Right kidney (tissue), 9 donors: Measurements from ENCODE around the gene ZNF560.
"Not testable (repeated sequence)": the region's sequence is repeated elsewhere in the genome, so short reads cannot be mapped to it uniquely, and the experiment has no call there.

Experiments used
- DNase-seq: peaks from one replicate; pipeline ENCODE4 v3.0.0-alpha.2; 2016
- long read RNA-seq, 8 donors: transcript quantifications; one replicate each; lab custom pipeline, GENCODE V29; 2026

The ZNF560 gene
- long read RNA-seq, donor 1 = 0 reads
- long read RNA-seq, donor 2 = 0 reads
- long read RNA-seq, donor 3 = 0 reads
- long read RNA-seq, donor 4 = 0 reads
- long read RNA-seq, donor 5, partial matches to known transcripts = 0 of 1 reads
- long read RNA-seq, donor 5, other reads (novel, unspliced or antisense) = 0 of 1 reads
- long read RNA-seq, donor 6 = 0 reads
- long read RNA-seq, donor 7 = 0 reads
- long read RNA-seq, donor 8 = 0 reads

- peak; percentile 24 for DNase-seq
Measured at GRCh38 chr19:9498183-9498902, at the start of gene ZNF560. Gene ZNF560, minus strand, starts transcription at chr19:9498616. Its CDS starts 23,303 bp downstream, at chr19:9475313.

GRCh38 chr19:9547870-9548269, 49.5 kb upstream of the ZNF560 start:
- no peak for DNase-seq

- DNase-seq = not testable (repeated sequence)
Measured at GRCh38 chr19:9541281-9541680, 42.9 kb upstream of the ZNF560 start.

GRCh38 chr19:9539921-9540320, 41.5 kb upstream of the ZNF560 start:
- DNase-seq = not testable (repeated sequence)

- DNase-seq = not testable (repeated sequence)
Measured at GRCh38 chr19:9539201-9539600, 40.8 kb upstream of the ZNF560 start.

GRCh38 chr19:9538183-9539058, 40.0 kb upstream of the ZNF560 start, which contains the start of gene ZNF426:
Gene ZNF426, minus strand, starts transcription at chr19:9538645. Its CDS starts 2,413 bp downstream, at chr19:9536232.
- DNase-seq = peak; percentile 96

GRCh38 chr19:9535934-9536333, 37.5 kb upstream of the ZNF560 start:
- DNase-seq = no peak

GRCh38 chr19:9531933-9532332, 33.5 kb upstream of the ZNF560 start:
- DNase-seq = no peak

GRCh38 chr19:9528757-9529336, 30.4 kb upstream of the ZNF560 start:
- DNase-seq = no peak

GRCh38 chr19:9523885-9524474, 25.6 kb upstream of the ZNF560 start:
- no peak for DNase-seq

GRCh38 chr19:9507285-9507684, 8.9 kb upstream of the ZNF560 start:
- DNase-seq = no peak

GRCh38 chr19:9500796-9501195, 2.4 kb upstream of the ZNF560 start:
- DNase-seq = no peak

GRCh38 chr19:9494096-9494495, 4.3 kb downstream of the ZNF560 start:
- DNase-seq = no peak

- no peak for DNase-seq
Measured at GRCh38 chr19:9487016-9487415, 11.4 kb downstream of the ZNF560 start.

- DNase-seq = no peak
Measured at GRCh38 chr19:9485140-9485539, 13.3 kb downstream of the ZNF560 start.

GRCh38 chr19:9474975-9475374, 23.4 kb downstream of the ZNF560 start:
- DNase-seq = no peak

GRCh38 chr19:9467161-9467560, 31.3 kb downstream of the ZNF560 start:
- no peak for DNase-seq

GRCh38 chr19:9461938-9462337, 36.5 kb downstream of the ZNF560 start:
- no peak for DNase-seq

GRCh38 chr19:9456018-9456689, 42.3 kb downstream of the ZNF560 start:
- DNase-seq = no peak

- no peak for DNase-seq
Measured at GRCh38 chr19:9453953-9454352, 44.5 kb downstream of the ZNF560 start.

- DNase-seq = no peak
Measured at GRCh38 chr19:9445037-9445436, 53.4 kb downstream of the ZNF560 start.

GRCh38 chr19:9436358-9436757, 62.1 kb downstream of the ZNF560 start:
- no peak for DNase-seq
